ENCODE data around the gene ACVR1B.
"Not testable (repeated sequence)": the region's sequence is repeated elsewhere in the genome, so short reads cannot be mapped to it uniquely, and the experiment has no call there.

The ACVR1B gene

DNA sequence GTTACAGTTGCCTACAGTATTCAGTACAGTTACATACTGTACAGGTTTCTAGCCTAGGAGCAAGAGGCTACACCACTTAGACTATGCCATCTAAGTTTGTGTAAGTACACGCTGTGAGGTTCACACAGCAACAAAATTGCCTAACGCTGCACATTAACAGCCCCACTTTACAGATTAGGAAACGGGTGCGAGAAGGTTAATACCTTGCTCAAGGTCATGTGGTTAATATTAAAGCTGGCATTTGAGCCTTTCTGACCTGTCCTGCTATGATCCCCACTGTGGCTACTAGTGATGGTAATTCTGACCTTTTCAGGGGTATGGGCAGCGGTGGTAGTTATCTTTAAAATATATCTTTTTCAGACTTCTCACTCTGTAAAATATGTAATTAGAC, 20.9 kb downstream of the ACVR1B start:
- no peak for DNase-seq

DNA sequence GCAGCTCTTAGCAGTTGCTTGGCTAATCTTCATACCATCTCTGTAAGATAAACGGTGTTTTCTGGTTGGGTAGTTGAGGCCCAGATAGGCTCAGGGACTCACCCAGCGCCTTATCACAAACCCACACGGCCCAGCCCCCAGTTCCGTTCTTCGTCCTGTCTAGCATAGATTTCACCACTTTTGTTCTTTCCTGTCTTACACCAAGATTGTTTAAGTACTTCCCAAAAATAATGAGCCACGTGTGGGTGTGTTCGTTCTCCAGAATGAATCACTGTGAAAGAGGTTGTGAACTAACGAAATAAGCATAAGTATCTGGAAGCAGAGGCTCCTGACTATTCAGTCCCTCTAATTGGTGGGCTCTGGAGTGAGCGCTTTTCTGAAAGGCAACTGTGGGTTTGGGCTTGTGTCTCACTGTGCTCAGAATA, 21.4 kb downstream of the ACVR1B start:
- DNase-seq = no peak

DNA sequence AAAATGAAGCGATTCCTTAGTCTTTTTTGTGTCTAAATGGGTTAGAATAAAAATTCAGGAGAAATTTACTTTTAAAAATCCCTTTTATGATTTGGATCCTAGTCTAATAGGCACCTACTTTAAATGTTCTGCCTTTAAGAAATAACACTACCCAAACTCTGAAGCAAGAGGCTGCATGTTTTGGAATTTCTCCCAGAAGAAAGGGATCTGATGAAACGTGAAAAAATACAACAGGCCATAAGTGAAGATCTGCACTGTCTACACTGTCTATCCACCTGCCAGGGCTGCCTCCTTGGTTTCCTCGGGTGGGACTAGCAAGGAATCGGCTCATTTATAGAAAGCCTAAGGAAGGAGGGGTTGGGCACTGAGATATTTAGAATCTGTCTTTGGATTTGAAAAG, 22.1 kb downstream of the ACVR1B start:
- no peak for DNase-seq

DNA sequence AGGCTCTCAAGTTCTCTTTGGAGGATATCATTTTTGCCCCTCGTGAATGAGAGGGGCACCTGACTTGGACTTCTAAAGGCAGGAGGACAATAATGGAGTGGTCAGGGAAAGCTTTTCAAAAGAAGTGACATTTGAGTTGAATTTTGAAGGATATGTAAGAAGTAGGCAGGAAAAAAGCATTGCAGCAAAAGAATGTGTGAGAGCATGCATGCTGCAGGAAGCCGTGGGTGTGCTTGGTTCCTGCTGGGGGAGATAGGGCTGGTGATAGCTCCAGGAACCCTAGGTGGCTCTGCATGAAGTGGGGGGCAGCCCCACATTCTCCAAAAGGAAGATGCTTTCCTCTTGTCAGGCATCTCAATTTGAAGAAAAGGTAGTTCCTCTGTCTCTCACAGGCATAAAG, 23.1 kb downstream of the ACVR1B start:
- DNase-seq = no peak

DNA sequence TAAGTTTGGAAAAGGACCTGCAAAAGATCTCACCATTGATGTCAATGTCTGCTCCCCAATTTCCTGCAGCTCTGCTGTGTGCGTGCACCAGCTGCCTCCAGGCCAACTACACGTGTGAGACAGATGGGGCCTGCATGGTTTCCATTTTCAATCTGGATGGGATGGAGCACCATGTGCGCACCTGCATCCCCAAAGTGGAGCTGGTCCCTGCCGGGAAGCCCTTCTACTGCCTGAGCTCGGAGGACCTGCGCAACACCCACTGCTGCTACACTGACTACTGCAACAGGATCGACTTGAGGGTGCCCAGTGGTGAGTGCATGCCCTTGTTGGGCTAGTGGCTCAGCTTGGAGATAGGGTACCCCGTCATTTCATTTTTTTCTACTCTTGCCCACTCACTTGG, 23.7 kb downstream of the ACVR1B start:
- peak; percentile 12 for DNase-seq

DNA sequence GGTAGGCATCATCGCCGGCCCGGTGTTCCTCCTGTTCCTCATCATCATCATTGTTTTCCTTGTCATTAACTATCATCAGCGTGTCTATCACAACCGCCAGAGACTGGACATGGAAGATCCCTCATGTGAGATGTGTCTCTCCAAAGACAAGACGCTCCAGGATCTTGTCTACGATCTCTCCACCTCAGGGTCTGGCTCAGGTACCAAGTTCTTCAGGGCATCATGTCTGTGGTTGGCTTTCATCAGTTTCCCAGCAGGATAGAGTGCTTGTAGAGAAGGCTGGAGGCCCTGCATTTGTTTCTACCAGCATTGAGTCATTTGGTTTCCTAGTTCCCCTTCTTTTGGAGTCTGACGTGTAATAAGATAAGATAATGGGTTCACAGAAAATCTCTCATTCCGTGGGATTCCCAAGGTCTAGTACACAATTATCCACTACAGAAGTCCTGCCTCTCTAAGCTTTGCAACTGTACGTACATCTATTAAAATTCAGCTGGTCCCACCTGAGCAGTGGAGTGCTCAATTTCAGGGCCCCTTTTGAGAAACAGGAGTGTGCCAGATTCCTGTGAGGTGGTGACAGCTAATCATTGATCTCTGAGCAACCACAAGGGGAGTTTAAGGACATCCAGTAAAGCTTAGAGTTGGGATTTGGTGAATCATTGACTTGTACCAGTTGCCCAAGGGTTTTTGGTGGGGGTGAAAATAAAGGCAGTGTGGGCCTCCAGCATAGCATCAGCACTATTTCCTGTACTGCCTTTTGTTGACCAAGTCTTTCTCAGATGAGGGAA, 25.1 kb downstream of the ACVR1B start:
- DNase-seq = no peak

DNA sequence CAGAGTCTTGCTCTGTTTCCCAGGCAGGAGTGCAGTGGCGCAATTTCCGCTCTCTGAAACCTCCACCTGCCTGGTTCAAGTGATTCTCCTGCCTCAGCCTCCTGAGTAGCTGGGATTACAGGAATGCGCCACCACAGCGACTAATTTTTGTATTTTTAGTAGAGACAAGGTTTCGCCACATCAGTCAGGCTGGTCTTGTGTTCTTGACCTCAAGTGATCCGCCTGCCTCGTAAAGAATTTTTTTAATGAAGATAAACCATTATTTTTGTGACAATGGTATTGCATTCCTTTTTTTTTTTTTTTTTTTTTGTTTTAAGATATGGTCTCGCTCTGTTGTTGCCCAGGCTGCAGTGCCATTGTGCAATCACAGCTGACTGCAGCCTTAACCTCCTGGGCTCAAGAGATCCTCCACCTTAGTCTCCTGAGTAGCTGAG, 25.8 kb downstream of the ACVR1B start:
- DNase-seq = no peak

DNA sequence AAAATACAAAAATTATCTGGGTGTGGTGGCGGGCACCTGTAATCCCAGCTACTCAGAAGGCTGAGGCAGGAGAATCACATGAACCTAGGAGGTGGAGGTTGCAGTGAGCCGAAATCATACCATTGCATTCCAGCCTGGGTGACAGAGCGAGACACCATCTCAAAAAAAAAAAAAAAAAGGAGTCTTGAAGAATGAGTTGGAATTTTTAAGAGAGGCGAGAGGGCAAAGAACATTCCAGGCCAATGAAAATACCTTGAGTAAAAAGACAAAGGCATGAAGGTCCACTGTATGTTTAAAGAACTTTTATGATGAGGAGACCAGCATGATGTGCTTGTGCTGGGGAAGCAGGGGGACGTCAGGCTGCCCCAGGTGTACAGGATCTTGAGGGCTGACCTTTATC, 27.8 kb downstream of the ACVR1B start:
- DNase-seq = not testable (repeated sequence)

DNA sequence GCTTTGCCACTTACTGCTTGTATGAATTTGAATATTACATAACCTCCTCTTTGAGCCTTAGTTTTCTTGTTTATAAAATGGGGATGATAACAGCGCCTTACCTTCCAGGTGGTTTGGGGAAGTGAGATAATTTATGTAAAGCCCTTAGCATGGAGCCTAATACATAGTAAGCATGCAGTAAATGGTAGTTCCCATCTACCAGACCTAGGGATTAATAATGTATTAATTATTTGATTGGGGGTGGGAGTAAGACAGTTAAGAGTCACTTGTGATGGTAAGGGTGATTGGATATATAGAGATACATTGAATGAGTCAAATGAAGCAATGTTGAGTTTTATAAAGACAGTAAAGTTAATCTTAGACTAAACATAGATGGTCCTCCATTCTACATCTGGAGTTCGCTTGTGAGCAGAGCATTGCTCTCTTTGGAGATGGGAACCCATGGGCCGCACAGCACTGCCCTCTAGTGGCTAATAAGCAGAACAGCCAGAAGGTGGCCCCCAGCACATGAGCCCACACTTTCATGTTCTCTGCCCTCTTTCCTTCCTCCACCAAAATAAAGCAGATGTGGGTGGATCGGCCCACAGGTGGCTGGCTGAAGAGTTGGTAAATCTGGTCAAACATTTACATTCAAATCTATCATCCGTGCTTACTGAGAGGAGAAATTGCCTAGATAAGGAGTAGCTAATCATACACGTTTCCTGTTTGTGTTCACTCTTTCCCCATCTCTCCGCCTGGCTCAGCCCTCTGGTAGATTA, 28.7 kb downstream of the ACVR1B start:
- DNase-seq = peak; percentile 32

DNA sequence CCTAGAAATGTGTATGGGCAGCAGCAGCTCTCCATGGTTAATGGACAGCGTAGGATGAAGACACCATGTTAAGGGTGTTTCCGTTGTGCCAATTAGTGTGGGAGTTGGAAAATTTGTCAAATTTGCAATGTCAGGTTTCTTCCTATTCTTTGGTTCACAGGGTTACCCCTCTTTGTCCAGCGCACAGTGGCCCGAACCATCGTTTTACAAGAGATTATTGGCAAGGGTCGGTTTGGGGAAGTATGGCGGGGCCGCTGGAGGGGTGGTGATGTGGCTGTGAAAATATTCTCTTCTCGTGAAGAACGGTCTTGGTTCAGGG, 29.3 kb downstream of the ACVR1B start:
- no peak for DNase-seq

DNA sequence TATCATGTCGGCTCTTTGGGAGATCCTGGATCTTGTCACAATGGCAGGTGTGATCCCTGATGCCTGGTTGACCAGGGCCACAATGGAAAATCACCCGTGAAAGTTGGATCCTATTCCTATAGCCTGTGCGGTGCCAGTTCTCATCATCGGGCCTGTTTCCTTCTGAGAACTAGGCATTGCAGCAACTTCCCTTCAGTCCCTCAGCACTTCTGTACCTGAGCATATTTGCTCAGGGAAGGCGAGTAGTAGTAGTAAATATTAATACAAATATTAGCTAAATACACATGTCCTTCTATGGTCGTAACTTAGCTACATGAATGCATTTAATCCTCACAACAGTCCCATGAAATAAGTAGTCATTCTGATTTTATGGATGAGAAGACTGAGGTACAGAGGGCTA, 33.2 kb downstream of the ACVR1B start:
- no peak for DNase-seq

DNA sequence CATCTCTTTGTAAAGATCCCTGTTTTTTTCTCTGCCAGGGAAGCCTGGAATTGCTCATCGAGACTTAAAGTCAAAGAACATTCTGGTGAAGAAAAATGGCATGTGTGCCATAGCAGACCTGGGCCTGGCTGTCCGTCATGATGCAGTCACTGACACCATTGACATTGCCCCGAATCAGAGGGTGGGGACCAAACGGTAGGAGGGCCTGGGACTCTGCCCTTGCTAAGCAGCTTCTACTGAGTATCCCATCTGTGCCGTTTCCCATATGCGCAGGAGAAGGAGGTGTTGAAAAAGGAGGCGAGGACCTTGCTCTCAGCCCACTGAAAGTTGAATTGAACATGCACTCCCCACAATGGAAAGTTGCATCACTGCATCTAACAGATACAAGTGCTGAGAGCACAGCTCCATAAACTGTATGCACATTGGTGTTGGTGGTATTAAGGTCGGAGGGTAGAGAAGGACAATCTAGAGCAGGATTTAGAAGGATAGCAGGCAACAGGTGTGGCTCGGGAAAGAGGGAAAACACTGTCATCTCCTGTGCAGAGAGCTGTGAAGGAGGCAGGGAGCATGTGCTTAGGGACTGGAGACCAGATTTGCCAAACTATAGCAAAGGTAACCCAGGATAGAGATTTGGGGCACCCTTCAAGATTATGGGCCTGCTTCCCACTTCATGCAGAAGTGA, 33.8 kb downstream of the ACVR1B start:
- no peak for DNase-seq

DNA sequence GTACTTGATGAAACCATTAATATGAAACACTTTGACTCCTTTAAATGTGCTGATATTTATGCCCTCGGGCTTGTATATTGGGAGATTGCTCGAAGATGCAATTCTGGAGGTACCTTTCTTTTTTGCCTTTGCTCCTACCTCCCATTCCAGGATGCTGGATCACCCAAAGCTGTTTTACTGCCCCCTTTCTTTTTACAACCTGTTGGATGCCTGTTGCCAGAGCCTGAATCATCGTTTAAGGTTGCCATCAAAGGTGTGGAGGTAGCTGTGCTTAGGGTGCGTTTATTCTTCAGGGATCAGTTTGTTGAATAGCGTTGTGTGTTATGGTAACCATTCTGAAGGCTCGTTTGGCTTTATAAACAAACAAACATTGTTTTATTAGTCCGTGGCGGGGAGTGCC, 35.3 kb downstream of the ACVR1B start:
- DNase-seq = no peak

DNA sequence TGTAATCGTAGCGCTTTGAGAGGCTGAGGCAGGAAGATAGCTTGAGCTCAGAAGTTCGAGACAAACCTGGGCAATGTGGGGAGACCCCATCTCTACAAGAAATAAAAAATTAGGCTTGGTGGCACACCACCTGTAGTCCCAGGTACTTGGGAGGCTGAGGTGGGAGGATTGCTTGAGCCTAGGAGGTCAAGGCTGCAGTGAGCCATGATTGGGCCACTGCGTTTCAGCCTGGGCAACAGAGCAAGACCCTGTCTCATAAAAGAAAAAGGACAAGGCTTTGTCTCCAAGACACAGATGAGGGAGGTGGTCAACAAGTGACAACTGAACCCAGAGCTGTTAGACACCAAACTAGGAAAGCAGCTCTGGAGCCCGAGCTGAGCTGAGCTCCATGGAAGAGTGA, 40.7 kb downstream of the ACVR1B start:
- DNase-seq = no peak

DNA sequence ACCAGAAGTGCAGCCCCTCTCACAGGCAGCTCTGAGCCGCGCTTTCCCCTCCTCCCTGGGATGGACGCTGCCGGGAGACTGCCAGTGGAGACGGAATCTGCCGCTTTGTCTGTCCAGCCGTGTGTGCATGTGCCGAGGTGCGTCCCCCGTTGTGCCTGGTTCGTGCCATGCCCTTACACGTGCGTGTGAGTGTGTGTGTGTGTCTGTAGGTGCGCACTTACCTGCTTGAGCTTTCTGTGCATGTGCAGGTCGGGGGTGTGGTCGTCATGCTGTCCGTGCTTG, 43.0 kb downstream of the ACVR1B start:
- DNase-seq = no peak

DNA sequence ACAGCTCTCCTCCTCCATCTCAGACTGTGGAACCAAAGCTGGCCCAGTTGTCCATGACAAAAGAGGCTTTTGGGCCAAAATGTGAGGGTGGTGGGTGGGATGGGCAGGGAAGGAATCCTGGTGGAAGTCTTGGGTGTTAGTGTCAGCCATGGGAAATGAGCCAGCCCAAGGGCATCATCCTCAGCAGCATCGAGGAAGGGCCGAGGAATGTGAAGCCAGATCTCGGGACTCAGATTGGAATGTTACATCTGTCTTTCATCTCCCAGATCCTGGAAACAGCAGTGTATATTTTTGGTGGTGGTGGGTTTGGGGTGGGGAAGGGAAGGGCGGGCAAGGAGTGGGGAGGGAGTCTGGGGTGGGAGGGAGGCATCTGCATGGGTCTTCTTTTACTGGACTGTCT, 43.5 kb downstream of the ACVR1B start:
- DNase-seq = no peak

DNA sequence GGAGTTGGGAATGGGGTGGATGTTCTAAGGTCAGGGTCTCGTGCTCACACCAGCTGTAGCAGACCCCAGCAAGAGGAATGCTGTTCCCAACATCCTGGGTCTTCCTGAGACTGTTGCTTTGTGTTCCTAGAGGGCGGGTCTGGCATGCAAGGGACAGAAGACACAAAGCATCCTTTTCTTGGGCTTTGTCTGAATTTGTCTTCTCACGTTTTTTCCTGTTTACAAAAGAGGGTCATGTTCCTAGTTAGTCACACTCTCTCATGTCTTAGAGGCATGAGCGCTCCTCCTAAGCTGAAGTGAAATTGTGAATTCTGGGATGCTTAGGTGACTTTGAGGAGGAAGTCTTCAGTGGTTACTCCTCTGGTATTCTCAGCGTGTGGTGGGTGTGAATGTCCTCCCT, 45.6 kb downstream of the ACVR1B start:
- DNase-seq = no peak

DNA sequence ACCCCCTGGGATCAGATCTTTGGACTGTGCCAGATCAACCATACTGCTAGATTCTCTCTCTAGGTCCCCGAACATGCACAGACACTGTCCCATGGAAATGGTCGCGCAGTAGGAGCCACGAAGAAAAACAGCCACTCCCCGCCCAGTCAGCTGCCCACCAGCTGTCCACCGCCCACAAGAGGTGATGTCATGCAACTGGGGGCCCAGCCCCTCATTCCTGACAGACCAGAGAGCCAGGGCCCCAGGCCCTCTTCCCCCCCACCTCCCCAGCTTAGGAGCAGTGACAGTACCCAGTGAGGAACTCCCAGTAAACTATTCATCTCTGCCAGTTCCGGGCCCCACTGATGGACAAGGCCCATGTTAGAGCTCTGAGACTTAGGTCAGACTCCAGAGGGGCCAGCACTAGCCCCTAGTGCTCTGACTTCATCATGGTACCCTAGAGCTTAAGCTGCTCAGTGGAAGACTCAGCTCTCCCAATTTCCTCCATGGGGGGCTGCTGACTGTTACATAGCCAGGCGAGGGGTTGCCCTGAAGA, 51.6 kb downstream of the ACVR1B start:
- no peak for DNase-seq

DNA sequence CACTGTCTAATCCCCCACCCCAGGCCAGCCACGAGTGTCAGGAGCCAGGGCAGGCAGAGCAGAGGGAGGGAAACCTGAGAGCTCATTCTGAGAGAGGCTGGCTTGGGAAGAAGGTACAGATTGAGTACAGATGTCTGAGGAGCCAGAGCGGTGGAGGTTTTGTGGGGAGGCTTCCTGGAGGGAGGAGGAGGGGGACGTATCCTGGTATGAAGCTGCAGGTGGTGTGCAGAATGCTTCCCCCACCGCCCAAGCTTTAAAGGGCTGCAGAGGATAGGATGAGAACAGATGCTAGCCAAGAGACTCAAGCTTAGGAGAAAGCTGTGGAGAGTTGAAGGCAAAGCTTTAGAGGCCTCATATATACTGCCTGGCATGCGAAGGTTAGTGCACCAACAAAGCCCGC, 52.1 kb downstream of the ACVR1B start:
- peak; percentile 77 for DNase-seq

DNA sequence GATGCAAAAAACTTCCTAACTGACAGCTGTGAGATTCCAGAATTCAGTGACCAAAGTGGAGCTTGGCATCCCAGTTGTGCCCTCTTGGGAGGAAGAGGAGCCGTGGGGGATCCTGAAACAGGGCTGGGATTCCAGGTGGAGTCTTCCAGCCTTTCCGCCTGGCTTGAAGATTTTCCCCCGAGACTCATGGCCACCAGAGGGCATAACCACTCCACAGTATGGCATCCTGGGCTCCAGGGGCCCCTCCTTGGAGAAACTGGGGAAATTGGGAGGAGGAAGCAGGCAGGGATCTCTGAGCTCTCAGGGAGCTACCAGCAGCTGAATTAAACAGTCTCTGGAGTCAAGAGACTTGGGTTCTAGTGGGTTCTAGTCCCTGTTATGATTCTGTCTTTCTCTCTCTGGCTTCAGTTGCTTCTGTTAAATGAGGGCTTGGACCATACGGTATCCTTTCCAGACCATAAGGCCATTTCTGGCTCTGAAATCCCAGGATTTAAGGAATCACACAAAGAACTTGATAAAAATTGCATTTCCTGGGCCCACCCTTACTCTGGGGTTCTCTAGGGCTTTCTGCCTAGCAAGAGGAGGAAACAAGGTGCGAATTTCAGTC, 52.6 kb downstream of the ACVR1B start:
- peak; percentile 77 for DNase-seq

DNA sequence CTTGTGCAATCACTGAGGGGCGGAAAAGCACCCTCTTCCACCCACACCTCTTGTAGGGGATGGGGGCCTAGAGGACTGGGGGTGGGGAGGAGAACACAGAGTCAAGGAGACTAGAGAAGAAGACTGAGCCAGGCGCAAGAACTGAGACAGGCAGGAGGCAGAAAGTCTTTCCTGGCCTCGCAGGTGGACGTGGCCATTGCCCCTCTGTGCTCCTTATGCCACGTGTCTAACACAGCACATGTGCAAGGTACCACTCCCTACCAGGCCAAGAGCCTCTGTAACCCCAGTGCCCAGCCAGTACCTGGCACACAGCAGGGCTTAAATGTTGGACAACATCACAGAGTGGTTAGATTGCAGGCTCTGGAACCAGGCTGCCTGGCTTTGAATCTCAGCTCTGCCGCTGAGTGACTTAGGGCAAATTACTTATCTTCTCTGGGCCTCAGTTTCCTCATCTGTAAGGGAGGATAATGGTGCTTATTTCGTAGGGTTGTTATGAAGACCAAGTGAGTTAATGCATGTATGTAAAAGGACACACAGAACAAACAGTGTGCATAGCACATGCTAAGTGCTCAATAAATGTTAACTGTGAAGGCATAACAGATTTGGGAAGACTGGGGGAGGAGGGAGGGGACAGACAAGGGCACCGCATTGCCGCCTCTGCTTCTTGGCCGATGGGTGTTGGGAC, 53.9 kb downstream of the ACVR1B start:
- no peak for DNase-seq

DNA sequence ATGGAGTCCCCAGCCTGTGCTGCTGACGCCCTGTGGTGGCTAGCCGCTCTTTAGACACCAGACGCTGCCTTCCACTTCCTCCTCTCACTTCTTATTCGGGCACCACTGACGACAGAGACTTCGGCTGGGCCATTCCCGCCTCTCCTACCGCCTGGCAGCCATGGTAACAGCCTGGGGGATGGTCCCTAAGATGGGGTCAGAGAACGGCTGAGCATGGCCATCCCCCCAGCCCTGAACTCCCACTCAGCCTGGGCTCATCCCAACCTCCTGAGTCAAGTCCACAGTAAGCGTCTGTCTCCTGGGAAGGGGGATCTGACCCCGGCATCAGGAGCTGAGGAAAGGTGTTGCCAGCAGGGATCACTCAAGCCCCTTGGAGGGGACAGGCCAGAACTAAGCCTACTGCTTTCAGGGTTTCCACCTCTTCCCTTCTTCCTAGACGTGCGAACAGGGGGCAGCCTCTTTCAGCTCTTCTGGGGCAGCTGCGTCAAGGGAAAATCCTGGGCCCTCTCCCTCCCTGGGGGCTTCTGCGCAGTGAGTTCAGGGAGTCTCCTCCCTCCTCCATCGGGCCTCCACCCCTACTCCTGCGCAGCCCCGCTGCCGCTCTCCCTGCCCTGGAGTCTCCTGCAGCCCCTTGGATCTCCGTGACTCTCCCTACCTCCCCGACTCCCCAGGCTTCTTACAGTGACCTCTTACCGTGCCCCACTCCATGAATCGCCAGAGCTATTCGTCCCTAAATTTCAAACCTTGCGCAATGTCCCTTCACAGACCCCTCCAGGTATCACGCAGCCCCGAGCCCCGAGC, 54.6 kb downstream of the ACVR1B start:
- peak; percentile 24 for DNase-seq

Measured in NCI-H2171 (cell line).